Kidney (tissue), 14 donors: ENCODE data around the gene PPM1G. TPM values are rescaled to one million over a fixed set of nuclear protein-coding genes. Genes with fewer than 3 reads are reported as not detected.
A peak's percentile ranks its signal among the peaks of the same experiment; 100 is the strongest.

Source experiments
- DNase-seq, 5 donors: peaks; one replicate each; pipeline ENCODE4 v3.0.0-alpha.2; 2013 to 2020
- FAIRE-seq: peaks from 2 replicates; lab custom pipeline; 2012; peaks lifted over from hg19 to GRCh38; lab: Jason Lieb, UNC
- H3K27ac ChIP-seq, 2 donors: one replicate each; pipeline ENCODE4 v1.7.0; 2013; ENCODE audit warnings: low read depth in 2 of 2, low read length in 2 of 2, inconsistent platforms in 1 of 2
- H3K27me3 ChIP-seq: one replicate; pipeline ENCODE4 v1.7.1; 2013; ENCODE audit warnings: low read length, inconsistent platforms; ENCODE audit not compliant: control insufficient read depth, insufficient read depth
- H3K36me3 ChIP-seq, 3 donors: one replicate each; pipeline versions ENCODE4 v1.7.0 to v1.7.1; 2013; ENCODE audit warnings: low read length in 3 of 3, control low read depth in 1 of 3, inconsistent platforms in 1 of 3; ENCODE audit not compliant: insufficient read depth in 3 of 3, control insufficient read depth in 2 of 3
- H3K4me1 ChIP-seq, 3 donors: one replicate each; pipeline versions ENCODE4 v1.7.0 to v1.7.1; 2013; ENCODE audit warnings: low read length in 3 of 3, inconsistent platforms in 1 of 3, low read depth in 1 of 3; ENCODE audit not compliant: control insufficient read depth in 2 of 3, insufficient read depth in 2 of 3
- H3K4me3 ChIP-seq, 3 donors: one replicate each; pipeline versions ENCODE4 v1.7.0 to v1.8.1; 2013; ENCODE audit warnings: low read length in 3 of 3, control low read depth in 1 of 3, inconsistent platforms in 1 of 3
- H3K9ac ChIP-seq, 3 donors: one replicate each; pipeline versions ENCODE4 v1.7.0 to v1.7.1; 2013; ENCODE audit warnings: low read length in 3 of 3, control low read depth in 1 of 3, inconsistent platforms in 1 of 3
- H3K9me3 ChIP-seq, 3 donors: one replicate each; pipeline versions ENCODE4 v1.7.0 to v1.7.1; 2013; ENCODE audit warnings: low read length in 3 of 3, control low read depth in 1 of 3, inconsistent platforms in 1 of 3; ENCODE audit not compliant: control insufficient read depth in 2 of 3, insufficient read depth in 1 of 3
- CTCF ChIP-seq: IDR thresholded peaks from 3 replicates; pipeline ENCODE4 v1.5.1; 2012; ENCODE audit warnings: mild to moderate bottlenecking, moderate library complexity, borderline replicate concordance; ENCODE audit not compliant: insufficient read depth; ENCODE audit errors: extremely low read depth
- intact Hi-C: fragments of 100-400 bp; cut with DNase I; formaldehyde crosslinking; loops from one replicate; pipeline ENCODE4 v1.11.1; 2022
- polyA plus RNA-seq: library from polyadenylated mRNA; stranded (reverse); fragments of 350-450 nt; fragmentation: Illumina TruSeq; extraction: RNeasy Lipid Tissue Mini Kit (QIAGEN cat#74804); gene quantifications from one replicate; pipeline ENCODE4 v1.2.3, GENCODE V29; 2014; ENCODE audit warnings: low read depth, low replicate concordance; ENCODE audit not compliant: insufficient read depth
- total RNA-seq: library from RNA; stranded (reverse); fragmentation: NEBNext Ultra II Directional; extraction: Animal tissue kit (Norgen Biotek cat#: 25700); gene quantifications from one replicate; pipeline ENCODE4 v1.2.1, GENCODE V29; 2021
- donor health status: control.
- donor health status: control.
- donor health status: control.
- donor health status: control.
- donor health status: control.
- donor health status: DM: yes; HTN: yes; CAD: no.
- donor health status: Normal renal cell carcinoma (clear cell type).

The PPM1G gene
- total and polyA plus RNA-seq, 2 donors from 2014 or later, result 50.7 to 60.7 TPM

GRCh38 chr2:27393225-27393624 lies 16.2 kb downstream of the PPM1G start:
- FAIRE-seq, result no peak
- intact Hi-C loops, result no loop called here

GRCh38 chr2:27390822-27391679 lies 18.3 kb downstream of the PPM1G start:
- Histone ChIP-seq H3K27me3 (no peaks in the 10 kb centered on the region), H3K4me1 (no peaks in the 10 kb centered on the region), H3K9ac (no peak overlapping the region), H3K9me3 (no peaks in the 10 kb centered on the region), H3K36me3 (peaks cover 0 to 10% (median under 1%) of the 10 kb centered on the region in 3 donors), H3K4me3 (no peak overlapping the region), H3K27ac (no peak overlapping the region)
- FAIRE-seq, result no peak
- DNase-seq, result no peak
- no peak for TF ChIP-seq CTCF
- intact Hi-C loops, result no loop called here

More at GRCh38 chr2:27393225-27393624, 16.2 kb downstream of the PPM1G start:
- no peaks in the 10 kb centered on the region for H3K4me1 ChIP-seq
- H3K27ac ChIP-seq, result no peak overlapping the region
- no peak for DNase-seq
- no peak overlapping the region for H3K4me3 ChIP-seq
- no peaks in the 10 kb centered on the region for H3K9me3 ChIP-seq
- peaks cover 0 to 7% (median 0%) of the 10 kb centered on the region in 3 donors for H3K36me3 ChIP-seq
- no peak for TF ChIP-seq CTCF
- no peaks in the 10 kb centered on the region for H3K27me3 ChIP-seq
- H3K9ac ChIP-seq, result no peak overlapping the region

GRCh38 chr2:27381577-27382181 lies 27.7 kb downstream of the PPM1G start:
- peak overlapping the region in 1 of 2 donors; percentile 88 for H3K27ac ChIP-seq
- intact Hi-C loops, result no loop called here
- peak overlapping the region in 1 of 3 donors; percentile 75 for H3K9ac ChIP-seq
- no peak for TF ChIP-seq CTCF
- DNase-seq, result no peak
- no peaks in the 10 kb centered on the region for H3K9me3 ChIP-seq
- no peaks in the 10 kb centered on the region for H3K27me3 ChIP-seq
- FAIRE-seq, result no peak
- peaks cover 6 to 33% (median 23%) of the 10 kb centered on the region in 3 donors for H3K36me3 ChIP-seq
- H3K4me3 ChIP-seq, result peak overlapping the region in 1 of 3 donors; percentile 73
- peaks cover 3 to 15% (median 14%) of the 10 kb centered on the region in 3 donors for H3K4me1 ChIP-seq
